Activated T-cell treated with anti-CD3 and anti-CD28 coated beads, Interleukin-2, amount 50 U/mL, for 48 hours (primary cell): ENCODE measurements around the gene NNT.
"Not testable (repeated sequence)": the region's sequence is repeated elsewhere in the genome, so short reads cannot be mapped to it uniquely, and the experiment has no call there.

Experiments used
- DNase-seq, 2 experiments: peaks; one replicate each; pipeline ENCODE4 v3.0.0-alpha.2; 2020

The NNT gene

DNA sequence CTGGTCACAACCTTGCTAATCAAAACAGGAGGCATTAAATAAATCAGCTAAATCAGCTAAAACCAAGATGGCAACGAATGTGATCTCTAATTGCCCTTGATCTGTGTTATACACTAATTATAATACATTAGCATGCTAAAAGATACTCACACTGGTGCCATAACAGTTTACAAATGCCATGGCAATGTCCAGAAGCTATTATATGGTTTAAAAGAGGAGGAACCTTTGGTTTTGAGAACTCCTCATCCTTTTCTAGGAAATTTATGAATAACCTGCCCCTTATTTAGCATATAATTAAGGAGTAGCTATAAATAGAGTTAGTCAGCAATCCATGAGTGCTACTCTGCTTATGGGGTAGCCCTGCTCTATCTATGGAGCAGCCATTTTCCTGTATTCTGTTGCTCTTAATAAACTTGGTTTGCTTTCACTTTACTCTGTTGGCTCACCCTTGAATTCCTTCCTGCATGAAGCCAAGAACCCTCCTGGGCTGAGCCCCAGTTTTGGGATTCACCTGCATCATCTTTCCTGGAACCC is 18.7 kb upstream of the NNT start:
- no peak for DNase-seq

- no peak for DNase-seq
Measured at GRCh38 chr5:43588842-43589241, 14.1 kb upstream of the NNT start.

DNA sequence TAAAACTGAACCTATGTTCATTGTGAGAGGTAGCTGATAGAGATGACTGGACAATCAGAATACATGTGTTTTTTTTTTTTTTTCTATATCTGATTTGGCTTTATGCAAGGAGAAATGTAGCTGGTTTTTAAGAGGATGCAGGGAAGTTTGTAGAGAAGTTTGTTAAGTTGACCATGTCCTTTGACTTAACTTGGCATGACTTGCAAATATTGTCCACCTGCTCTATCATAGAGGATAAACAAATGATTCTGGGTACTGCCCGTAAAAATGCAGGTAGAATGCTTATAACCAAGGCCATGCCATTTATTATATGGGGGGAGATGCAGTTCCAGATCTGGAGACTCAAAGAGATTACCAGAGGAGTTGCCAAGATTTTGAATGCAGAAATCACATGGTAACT is 13.7 kb upstream of the NNT start:
- DNase-seq: no peak

GRCh38 chr5:43590700-43591099 is 12.3 kb upstream of the NNT start:
- DNase-seq: no peak

GRCh38 chr5:43592363-43592762 is 10.6 kb upstream of the NNT start:
- DNase-seq: no peak

DNA sequence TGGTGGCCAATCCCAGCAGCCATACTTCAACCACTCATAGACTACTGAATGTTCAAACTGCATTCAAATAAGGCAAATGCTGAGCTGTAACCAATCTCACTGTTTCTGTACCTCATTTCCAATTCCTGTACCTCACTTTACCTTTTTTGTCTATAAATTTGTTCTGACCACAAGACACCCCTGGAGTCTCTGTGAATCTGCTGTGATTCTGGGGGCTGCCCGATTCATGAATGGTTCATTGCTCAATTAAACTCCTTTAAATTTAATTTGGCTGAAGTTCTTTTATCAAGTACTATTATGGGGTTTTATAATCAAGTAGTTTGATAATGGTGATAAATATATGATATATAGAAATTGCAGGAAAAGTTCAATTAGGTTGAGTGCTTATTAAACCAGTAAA is 4.1 kb upstream of the NNT start:
- not testable (repeated sequence) for DNase-seq

- DNase-seq: no peak
Measured at GRCh38 chr5:43601454-43602260, 1.3 kb upstream of the NNT start.

- peak; percentile 76 to 82 for DNase-seq
Measured at GRCh38 chr5:43603344-43604217, 601 bp downstream of the NNT start.

- no peak for DNase-seq
Measured at GRCh38 chr5:43604699-43605098, 1.7 kb downstream of the NNT start.

- DNase-seq: no peak
Measured at GRCh38 chr5:43606351-43606750, 3.4 kb downstream of the NNT start.

- DNase-seq: no peak
Measured at GRCh38 chr5:43608406-43608805, 5.4 kb downstream of the NNT start.

- DNase-seq: no peak
Measured at GRCh38 chr5:43609752-43610151, 6.8 kb downstream of the NNT start.

DNA sequence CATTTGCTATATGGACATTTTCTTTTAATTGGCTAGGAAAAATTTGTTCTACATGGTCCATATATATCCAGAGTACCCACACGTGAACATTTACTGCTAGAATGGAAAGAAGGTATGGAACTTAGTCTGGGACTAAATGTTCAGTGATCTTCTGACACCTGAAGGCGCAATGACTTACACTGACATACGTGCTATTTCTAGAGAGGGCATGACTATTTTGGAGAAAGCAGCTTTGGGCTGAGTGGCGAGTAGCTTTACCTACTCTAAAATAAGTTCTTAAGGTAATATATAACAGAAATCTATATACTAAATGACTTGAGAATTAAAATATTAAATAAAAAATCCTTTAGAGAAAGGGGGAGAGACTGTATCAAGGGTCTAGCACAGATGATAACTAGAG is 10.4 kb downstream of the NNT start:
- DNase-seq: no peak

DNA sequence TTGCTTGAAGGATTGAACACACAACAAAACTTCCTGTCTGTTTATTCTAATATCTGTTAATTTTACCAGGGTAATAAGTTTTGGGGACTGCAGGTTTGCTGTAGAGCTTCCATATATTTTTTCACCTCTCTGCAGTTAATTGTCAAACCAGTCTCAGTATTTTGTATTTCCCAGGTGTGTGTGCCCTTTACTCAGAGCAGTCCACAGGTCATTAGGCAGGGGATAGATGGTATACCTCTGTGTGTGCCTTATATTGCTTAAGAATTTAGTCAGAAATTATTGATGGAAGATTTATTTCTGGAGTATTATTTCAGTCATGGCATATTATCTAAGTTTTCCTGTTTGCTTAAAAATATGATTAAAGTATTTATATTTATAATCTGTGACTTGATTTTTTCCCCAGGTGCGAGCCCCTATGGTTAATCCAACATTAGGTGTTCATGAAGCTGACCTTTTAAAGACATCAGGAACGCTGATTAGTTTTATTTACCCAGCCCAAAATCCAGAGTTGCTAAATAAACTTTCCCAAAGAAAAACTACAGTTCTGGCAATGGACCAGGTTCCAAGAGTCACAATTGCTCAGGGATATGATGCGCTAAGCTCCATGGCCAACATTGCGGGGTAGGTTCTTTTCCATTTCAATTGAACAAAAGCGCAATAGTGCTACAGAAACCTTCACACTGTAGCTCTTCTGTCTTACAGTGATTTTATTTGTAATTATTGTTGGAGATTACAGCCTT is 12.6 kb downstream of the NNT start:
- DNase-seq: no peak

- no peak for DNase-seq
Measured at GRCh38 chr5:43616535-43616934, 13.6 kb downstream of the NNT start.

DNA sequence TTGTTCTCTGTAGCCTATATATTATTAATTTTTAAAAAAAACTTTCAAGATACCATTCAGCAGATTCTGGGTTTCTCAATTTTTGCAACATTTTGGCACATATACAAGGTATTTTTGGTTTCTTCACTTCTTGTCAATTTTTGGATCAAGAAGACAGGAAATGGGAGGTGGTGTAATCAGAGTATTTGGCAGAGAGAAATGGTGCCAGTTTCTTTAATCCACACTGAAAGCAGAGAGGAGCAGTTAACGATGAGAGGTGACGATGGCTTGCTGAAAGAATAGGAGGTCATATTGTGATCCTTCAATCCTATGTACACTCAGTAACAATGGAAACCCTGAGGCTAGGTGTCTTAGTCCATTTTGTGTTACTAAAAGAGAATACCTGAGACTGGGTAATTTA is 16.4 kb downstream of the NNT start:
- no peak for DNase-seq

DNA sequence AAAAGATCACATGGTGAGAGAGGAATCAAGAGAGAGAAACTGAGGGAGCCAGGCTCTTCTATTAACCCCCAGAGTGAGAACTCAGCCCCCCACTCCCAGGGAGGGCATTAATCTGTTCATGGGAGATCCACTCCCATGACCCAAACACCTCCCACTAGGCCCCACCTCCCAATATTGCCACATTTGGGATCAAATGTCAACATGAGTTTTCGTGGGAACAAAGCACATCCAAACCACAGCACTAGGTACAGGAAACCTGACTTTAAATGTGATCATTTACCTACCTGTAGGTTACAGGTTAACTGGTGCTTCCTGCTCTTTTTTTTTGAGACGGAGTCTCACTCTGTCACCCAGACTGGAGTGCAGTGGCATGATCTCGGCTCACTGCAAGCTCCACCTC is 16.9 kb downstream of the NNT start:
- DNase-seq: no peak

GRCh38 chr5:43620944-43621505 is 18.0 kb downstream of the NNT start:
- no peak for DNase-seq

GRCh38 chr5:43622074-43622473 is 19.1 kb downstream of the NNT start:
- no peak for DNase-seq

GRCh38 chr5:43623048-43623680 is 20.2 kb downstream of the NNT start:
- DNase-seq: no peak

- DNase-seq: no peak
Measured at GRCh38 chr5:43627028-43627427, 24.0 kb downstream of the NNT start.

- DNase-seq: peak; percentile 33 to 37
Measured at GRCh38 chr5:43631182-43631910, 28.4 kb downstream of the NNT start.
